SU-DHL-6 (cell line): ENCODE data around the gene IL27RA.

ENCODE experiments used
- H2AFZ ChIP-seq: fragments of 200-600 bp; sonication (generic); 2 replicates; pipeline ENCODE4 v1.6.1; 2014; ENCODE audit warnings: low read depth, mild to moderate bottlenecking, moderate library complexity, mixed read lengths, antibody characterized with exemption, low read length; ENCODE audit not compliant: severe bottlenecking
- H3F3A ChIP-seq: fragments of 200-600 bp; shearing (Covaris generic); 2 replicates; pipeline ENCODE4 v1.6.0; 2016; ENCODE audit warnings: antibody characterized with exemption, mild to moderate bottlenecking; ENCODE audit not compliant: insufficient read depth
- H3K27ac ChIP-seq: fragments of 200-600 bp; sonication (generic); 2 replicates; pipeline ENCODE4 v1.5.1; 2016; ENCODE audit warnings: low read depth, mild to moderate bottlenecking, low read length, moderate library complexity, mixed read lengths
- H3K27me3 ChIP-seq: fragments of 200-600 bp; sonication (generic), shearing (Covaris generic); 2 replicates; pipeline ENCODE4 v1.6.0; 2014; ENCODE audit warnings: mild to moderate bottlenecking, low read length
- H3K36me3 ChIP-seq: fragments of 200-600 bp; sonication (generic); 2 replicates; pipeline ENCODE4 v1.6.1; 2014; ENCODE audit warnings: mild to moderate bottlenecking, low read length, mixed read lengths
- H3K4me2 ChIP-seq: fragments of 300-600, 200-600 bp; shearing (Covaris generic), sonication (generic); 2 replicates; pipeline ENCODE4 v1.6.0; 2014; ENCODE audit warnings: low read length, low read depth, mild to moderate bottlenecking; ENCODE audit not compliant: poor library complexity, severe bottlenecking
- H3K4me3 ChIP-seq: fragments of 200-600 bp; sonication (generic); 2 replicates; pipeline ENCODE4 v1.5.1; 2014; ENCODE audit warnings: antibody characterized with exemption, low read length, mild to moderate bottlenecking, mixed read lengths; ENCODE audit not compliant: insufficient read depth, poor library complexity, severe bottlenecking
- H3K79me2 ChIP-seq: fragments of 200-600 bp; sonication (generic); 2 replicates; pipeline ENCODE4 v1.6.1; 2014; ENCODE audit warnings: mild to moderate bottlenecking, low read length, moderate library complexity; ENCODE audit not compliant: insufficient read depth
- H3K9ac ChIP-seq: fragments of 200-600 bp; sonication (generic); 2 replicates; pipeline ENCODE4 v1.7.0; 2014; ENCODE audit warnings: mild to moderate bottlenecking, low read length
- H3K9me2 ChIP-seq: fragments of 200-600 bp; sonication (generic); replicated peaks from 2 replicates; pipeline ENCODE4 v1.6.1; 2014; ENCODE audit warnings: low read length; ENCODE audit not compliant: insufficient read depth
- H3K9me3 ChIP-seq: fragments of 200-600 bp; sonication (generic); 2 replicates; pipeline ENCODE4 v1.6.1; 2014; ENCODE audit warnings: low read length, mixed read lengths; ENCODE audit not compliant: insufficient read depth
- H4K20me1 ChIP-seq: fragments of 200-600 bp; sonication (generic); 2 replicates; pipeline ENCODE4 v1.6.1; 2014; ENCODE audit warnings: low read depth, mild to moderate bottlenecking, antibody characterized with exemption, low read length, moderate library complexity, mixed read lengths
- EZH2phosphoT487 ChIP-seq: fragments of 200-600 bp; sonication (generic), shearing (Covaris generic); conservative IDR thresholded peaks from 2 replicates; pipeline ENCODE4 v1.6.1; 2018; ENCODE audit warnings: mild to moderate bottlenecking, antibody characterized with exemption, low read length, moderate library complexity, mixed read lengths
- TF ChIP-seq, protein P1 (sequence below): fragments of 200-600 bp; sonication (generic); IDR thresholded peaks from one replicate; pipeline ENCODE4 v1.5.1; 2017; ENCODE audit warnings: antibody characterized with exemption, mild to moderate bottlenecking, low read length, moderate library complexity; ENCODE audit not compliant: insufficient read depth, poor library complexity, severe bottlenecking

The IL27RA gene

GRCh38 chr19:14031719-14032480, at the start of gene IL27RA:
IL27RA (plus strand) TSS chr19:14031762; CDS start chr19:14031873, 111 bp downstream.
- Histone ChIP-seq H3K9me2 (no peaks in the 10 kb centered on the region), H3K27ac (peak within 1 kb of the TSS; percentile 35; the same call in 1 of the 2 replicates), H2AFZ (peak within 1 kb of the TSS; percentile 94), H3K9me3 (no peaks in the 10 kb centered on the region), H4K20me1 (no peaks in the 10 kb centered on the region), H3K27me3 (no peaks in the 10 kb centered on the region), H3K4me2 (peak within 1 kb of the TSS; percentile 70), H3K79me2 (no peaks in the 10 kb centered on the region), H3K4me3 (peak within 1 kb of the TSS; percentile 73), H3F3A (0 out of 2 replicates have a peak, but pooled peaks cover 10% of the 10 kb centered on the region), H3K9ac (peak within 1 kb of the TSS; percentile 79), H3K36me3 (no peaks in the 10 kb centered on the region)
- TF ChIP-seq EZH2phosphoT487, result no peak
- TF ChIP-seq, protein P1, sequence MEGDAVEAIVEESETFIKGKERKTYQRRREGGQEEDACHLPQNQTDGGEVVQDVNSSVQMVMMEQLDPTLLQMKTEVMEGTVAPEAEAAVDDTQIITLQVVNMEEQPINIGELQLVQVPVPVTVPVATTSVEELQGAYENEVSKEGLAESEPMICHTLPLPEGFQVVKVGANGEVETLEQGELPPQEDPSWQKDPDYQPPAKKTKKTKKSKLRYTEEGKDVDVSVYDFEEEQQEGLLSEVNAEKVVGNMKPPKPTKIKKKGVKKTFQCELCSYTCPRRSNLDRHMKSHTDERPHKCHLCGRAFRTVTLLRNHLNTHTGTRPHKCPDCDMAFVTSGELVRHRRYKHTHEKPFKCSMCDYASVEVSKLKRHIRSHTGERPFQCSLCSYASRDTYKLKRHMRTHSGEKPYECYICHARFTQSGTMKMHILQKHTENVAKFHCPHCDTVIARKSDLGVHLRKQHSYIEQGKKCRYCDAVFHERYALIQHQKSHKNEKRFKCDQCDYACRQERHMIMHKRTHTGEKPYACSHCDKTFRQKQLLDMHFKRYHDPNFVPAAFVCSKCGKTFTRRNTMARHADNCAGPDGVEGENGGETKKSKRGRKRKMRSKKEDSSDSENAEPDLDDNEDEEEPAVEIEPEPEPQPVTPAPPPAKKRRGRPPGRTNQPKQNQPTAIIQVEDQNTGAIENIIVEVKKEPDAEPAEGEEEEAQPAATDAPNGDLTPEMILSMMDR, result peak; percentile 68

DNA sequence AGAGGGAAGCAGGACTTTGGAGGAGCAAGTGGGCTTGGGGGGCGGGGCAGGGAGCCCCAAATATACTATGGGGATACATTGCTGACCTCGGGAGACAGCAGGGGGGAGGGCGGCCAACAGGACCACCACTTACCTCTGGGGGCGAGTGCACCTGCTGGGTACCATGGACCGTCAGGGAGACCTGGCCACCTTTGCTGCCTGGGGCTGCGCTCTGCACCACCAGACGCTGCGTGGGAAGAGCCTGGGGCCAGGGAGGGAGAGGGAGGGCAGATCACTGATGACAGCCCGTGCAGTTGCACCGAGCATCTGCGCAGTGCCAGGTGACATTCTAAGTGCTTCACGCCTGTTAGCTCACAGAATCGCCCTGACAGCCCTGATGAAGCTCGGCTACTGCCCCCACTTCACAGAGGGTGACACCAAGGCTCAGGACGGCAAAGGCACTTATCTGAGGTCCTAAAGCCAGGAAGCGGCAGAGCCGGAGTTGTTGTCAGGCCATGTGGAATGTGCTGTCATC, 49.5 kb upstream of the IL27RA start:
- no peak overlapping the region for H3K27ac ChIP-seq
- H3K9me3 ChIP-seq, result no peaks in the 10 kb centered on the region
- no peak overlapping the region for H2AFZ ChIP-seq
- peaks cover 27% of the 10 kb centered on the region for H3F3A ChIP-seq
- no peaks in the 10 kb centered on the region for H3K27me3 ChIP-seq
- no peak for TF ChIP-seq EZH2phosphoT487
- TF ChIP-seq, protein P1, result no peak
- no peaks in the 10 kb centered on the region for H3K9me2 ChIP-seq
- H3K4me2 ChIP-seq, result no peak overlapping the region
- no peaks in the 10 kb centered on the region for H3K36me3 ChIP-seq
- H3K4me3 ChIP-seq, result no peak overlapping the region
- H3K9ac ChIP-seq, result no peak overlapping the region
- H4K20me1 ChIP-seq, result no peaks in the 10 kb centered on the region
- H3K79me2 ChIP-seq, result no peaks in the 10 kb centered on the region

GRCh38 chr19:13982773-13983172, 48.8 kb upstream of the IL27RA start:
- H3K4me2 ChIP-seq, result no peak overlapping the region
- H3K27ac ChIP-seq, result no peak overlapping the region
- no peak overlapping the region for H3K4me3 ChIP-seq

More at GRCh38 chr19:13982773-13983172, 48.8 kb upstream of the IL27RA start:
- Histone ChIP-seq H3K9ac (no peak overlapping the region; the same call in 1 of the 2 replicates), H3K36me3 (no peaks in the 10 kb centered on the region), H4K20me1 (no peaks in the 10 kb centered on the region), H2AFZ (no peak overlapping the region), H3F3A (peaks cover 28% of the 10 kb centered on the region), H3K9me3 (no peaks in the 10 kb centered on the region), H3K9me2 (no peaks in the 10 kb centered on the region), H3K27me3 (no peaks in the 10 kb centered on the region), H3K79me2 (no peaks in the 10 kb centered on the region)
- TF ChIP-seq, protein P1, result no peak
- TF ChIP-seq EZH2phosphoT487, result no peak
